ENCODE data around the gene FKBP3. TPM values are rescaled to one million over a fixed set of nuclear protein-coding genes. Genes with fewer than 3 reads are reported as not detected.

Gene FKBP3
- total RNA-seq, 6 experiments from 2014 or later, result 25.0 to 32.9 (median 27.2) TPM

DNA sequence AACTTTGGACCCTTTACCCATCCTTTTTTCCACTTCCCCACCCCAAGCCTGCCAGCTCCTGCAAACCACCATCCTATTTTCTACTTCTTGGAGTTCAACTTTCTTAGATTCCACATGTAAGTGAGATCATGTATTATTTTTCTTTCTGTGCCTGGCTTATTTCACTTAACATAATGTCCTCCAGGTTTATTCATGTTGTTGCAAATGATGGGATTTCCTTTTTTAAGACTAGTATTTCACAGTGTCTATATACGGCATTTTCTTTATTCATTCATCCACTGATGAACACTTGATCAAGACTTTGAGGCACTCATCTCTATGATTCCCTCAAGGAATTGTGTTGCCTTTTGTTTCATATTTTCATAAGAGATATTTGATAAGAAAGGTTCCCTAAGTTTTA lies 56.0 kb downstream of the FKBP3 start:
- no peak for DNase-seq
- intact Hi-C loops (cut with DNase I), result no loop called here
- WGBS (ENCODE audit: insufficient coverage, low coverage, low lambda C conversion rate, missing lambda C conversion rate), result 71% methylated on average over 1 of the region's 1 CpG
- H3K4me3 ChIP-seq, result no peak overlapping the region
- ATAC-seq, result no peak
- H3K27me3 ChIP-seq, result no peaks in the 10 kb centered on the region
- H3K9me3 ChIP-seq, result no peaks in the 10 kb centered on the region
- TF ChIP-seq, protein P1, sequence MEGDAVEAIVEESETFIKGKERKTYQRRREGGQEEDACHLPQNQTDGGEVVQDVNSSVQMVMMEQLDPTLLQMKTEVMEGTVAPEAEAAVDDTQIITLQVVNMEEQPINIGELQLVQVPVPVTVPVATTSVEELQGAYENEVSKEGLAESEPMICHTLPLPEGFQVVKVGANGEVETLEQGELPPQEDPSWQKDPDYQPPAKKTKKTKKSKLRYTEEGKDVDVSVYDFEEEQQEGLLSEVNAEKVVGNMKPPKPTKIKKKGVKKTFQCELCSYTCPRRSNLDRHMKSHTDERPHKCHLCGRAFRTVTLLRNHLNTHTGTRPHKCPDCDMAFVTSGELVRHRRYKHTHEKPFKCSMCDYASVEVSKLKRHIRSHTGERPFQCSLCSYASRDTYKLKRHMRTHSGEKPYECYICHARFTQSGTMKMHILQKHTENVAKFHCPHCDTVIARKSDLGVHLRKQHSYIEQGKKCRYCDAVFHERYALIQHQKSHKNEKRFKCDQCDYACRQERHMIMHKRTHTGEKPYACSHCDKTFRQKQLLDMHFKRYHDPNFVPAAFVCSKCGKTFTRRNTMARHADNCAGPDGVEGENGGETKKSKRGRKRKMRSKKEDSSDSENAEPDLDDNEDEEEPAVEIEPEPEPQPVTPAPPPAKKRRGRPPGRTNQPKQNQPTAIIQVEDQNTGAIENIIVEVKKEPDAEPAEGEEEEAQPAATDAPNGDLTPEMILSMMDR (IDR thresholded peaks at IDR 0.05), result no peak
- no peak for TF ChIP-seq POLR2A (IDR thresholded peaks at IDR 0.05)
- peaks cover 0 to 5% (median 0%) of the 10 kb centered on the region in 4 donors for H3K36me3 ChIP-seq
- no peak overlapping the region for H3K27ac ChIP-seq
- peaks cover 0 to 7% (median 0%) of the 10 kb centered on the region in 4 donors for H3K4me1 ChIP-seq

DNA sequence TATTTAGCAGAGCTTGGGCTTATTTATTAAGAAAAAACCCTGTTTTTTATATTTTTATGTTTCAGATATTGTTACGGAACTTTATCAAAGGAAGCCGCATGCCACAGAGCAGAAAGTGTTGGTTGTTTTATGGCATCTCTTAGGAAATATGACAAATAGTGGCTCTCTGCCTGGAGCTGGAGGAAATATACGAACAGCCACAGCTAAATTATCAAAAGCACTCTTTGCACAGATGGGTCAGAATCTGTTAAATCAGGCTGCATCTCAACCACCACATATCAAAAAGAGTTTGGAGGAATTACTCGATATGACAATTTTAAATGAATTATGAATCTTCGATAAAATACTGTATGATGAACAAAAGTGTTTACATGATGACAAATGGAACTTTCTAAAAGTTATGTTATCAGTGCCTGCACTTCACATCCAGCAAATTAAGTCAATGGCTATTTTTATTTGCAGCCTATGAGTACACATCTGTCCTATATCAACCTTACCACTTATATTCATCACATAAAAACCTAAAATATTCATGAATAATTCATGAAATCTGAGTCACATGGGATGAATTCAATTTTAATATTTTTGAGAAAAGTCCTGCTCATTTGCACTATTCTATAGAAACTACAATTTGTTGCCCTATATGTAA lies 60.9 kb downstream of the FKBP3 start:
- 82% methylated on average over 5 of the region's 5 CpGs for WGBS (ENCODE audit: insufficient coverage, low coverage, low lambda C conversion rate, missing lambda C conversion rate)
- ATAC-seq (no peak), DNase-seq (no peak)
- intact Hi-C loops (cut with DNase I), result no loop called here
- Histone ChIP-seq H3K27me3 (no peaks in the 10 kb centered on the region), H3K27ac (no peak overlapping the region), H3K4me3 (no peak overlapping the region), H3K9me3 (no peaks in the 10 kb centered on the region), H3K36me3 (peaks cover 0 to 7% (median 0%) of the 10 kb centered on the region in 4 donors), H3K4me1 (no peaks in the 10 kb centered on the region)
- TF ChIP-seq POLR2A (IDR thresholded peaks at IDR 0.05), result no peak
- TF ChIP-seq, protein P1 (IDR thresholded peaks at IDR 0.05), result no peak

DNA sequence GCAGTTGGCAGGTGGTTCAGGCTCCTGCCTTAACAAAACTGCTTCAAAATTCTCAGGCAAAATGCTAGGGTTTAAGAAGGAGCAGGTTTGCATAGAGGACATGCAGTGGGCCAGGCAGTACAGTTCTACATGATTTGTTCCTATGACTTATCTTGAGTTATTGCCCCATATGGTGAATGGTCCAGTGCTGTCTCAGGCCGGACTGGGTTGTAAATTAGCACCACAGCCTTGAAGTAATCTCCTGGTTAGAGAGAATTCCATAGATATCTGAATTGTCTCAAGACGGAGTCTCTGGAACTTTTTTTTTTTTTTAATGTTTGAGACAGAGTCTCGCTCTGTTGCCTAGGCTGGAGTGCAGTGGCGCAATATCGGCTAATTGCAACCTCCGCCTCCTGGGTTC lies 62.2 kb downstream of the FKBP3 start:
- DNase-seq (no peak), ATAC-seq (no peak)
- Histone ChIP-seq H3K4me1 (no peaks in the 10 kb centered on the region), H3K27ac (no peak overlapping the region), H3K4me3 (no peak overlapping the region), H3K36me3 (peaks cover 0 to 7% (median 0%) of the 10 kb centered on the region in 4 donors), H3K9me3 (no peaks in the 10 kb centered on the region), H3K27me3 (no peaks in the 10 kb centered on the region)
- TF ChIP-seq, protein P1 (IDR thresholded peaks at IDR 0.05), result no peak
- no peak for TF ChIP-seq POLR2A (IDR thresholded peaks at IDR 0.05)
- intact Hi-C loops (cut with DNase I), result no loop called here
- 98% methylated on average over 5 of the region's 6 CpGs for WGBS (ENCODE audit: insufficient coverage, low coverage, low lambda C conversion rate, missing lambda C conversion rate)

DNA sequence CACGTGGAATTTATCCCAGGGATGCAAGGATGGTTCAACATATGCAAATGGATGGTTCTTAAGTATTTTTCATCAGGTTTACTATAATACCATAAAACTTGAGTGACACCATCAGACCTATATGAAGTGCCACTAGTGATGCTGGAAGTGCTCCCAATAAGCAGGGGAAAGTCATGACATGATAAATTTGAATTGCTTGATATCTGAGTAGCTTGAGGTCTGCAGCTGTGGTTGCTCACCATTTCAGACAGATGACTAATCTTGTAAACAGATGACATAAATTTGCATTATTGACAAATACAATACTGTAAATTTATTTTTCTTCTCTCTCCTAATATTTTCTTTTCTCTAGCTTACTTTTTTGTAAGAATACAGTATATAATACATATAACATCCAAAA lies 64.1 kb downstream of the FKBP3 start:
- Histone ChIP-seq H3K36me3 (peaks cover 0 to 7% (median 0%) of the 10 kb centered on the region in 4 donors), H3K4me3 (no peak overlapping the region), H3K9me3 (no peaks in the 10 kb centered on the region), H3K27me3 (no peaks in the 10 kb centered on the region), H3K27ac (no peak overlapping the region), H3K4me1 (no peaks in the 10 kb centered on the region)
- no peak for ATAC-seq
- 100% methylated on average over 1 of the region's 1 CpG for WGBS (ENCODE audit: insufficient coverage, low coverage, low lambda C conversion rate, missing lambda C conversion rate)
- DNase-seq, result no peak
- intact Hi-C loops (cut with DNase I), result no loop called here
- TF ChIP-seq, protein P1 (IDR thresholded peaks at IDR 0.05), result no peak
- no peak for TF ChIP-seq POLR2A (IDR thresholded peaks at IDR 0.05)
